MM.1S (cell line): ENCODE data around the gene RAB10.

Source experiments
- DNase-seq: peaks from one replicate; pipeline ENCODE4 v3.0.0-alpha.2; 2015
- H2AFZ ChIP-seq: fragments of 300-600 bp; sonication (generic); 2 replicates; pipeline ENCODE4 v1.6.0; 2016; ENCODE audit warnings: antibody characterized with exemption, low read length
- H3F3A ChIP-seq: fragments of 300-600 bp; sonication (generic); 2 replicates; pipeline ENCODE4 v1.6.1; 2016; ENCODE audit warnings: mild to moderate bottlenecking, antibody characterized with exemption, low read length, moderate library complexity, mixed read lengths; ENCODE audit not compliant: insufficient read depth
- H3K27ac ChIP-seq: fragments of 300-600 bp; sonication (generic); 2 replicates; pipeline ENCODE4 v1.5.1; 2016; ENCODE audit warnings: mild to moderate bottlenecking, low read length
- H3K27me3 ChIP-seq: fragments of 300-600 bp; sonication (generic); replicated peaks from 2 replicates; pipeline ENCODE4 v1.6.0; 2016; ENCODE audit warnings: low read length; ENCODE audit not compliant: insufficient read depth
- H3K36me3 ChIP-seq: fragments of 300-600 bp; sonication (generic); replicated peaks from 2 replicates; pipeline ENCODE4 v1.6.1; 2016; ENCODE audit warnings: mild to moderate bottlenecking, low read length, mixed read lengths; ENCODE audit not compliant: insufficient read depth
- H3K4me1 ChIP-seq: fragments of 300-600 bp; sonication (generic); 2 replicates; pipeline ENCODE4 v1.6.1; 2016; ENCODE audit warnings: low read length, mixed read lengths
- H3K4me2 ChIP-seq: fragments of 300-600 bp; sonication (generic); 2 replicates; pipeline ENCODE4 v1.6.0; 2016; ENCODE audit warnings: low read depth, low read length
- H3K4me3 ChIP-seq: fragments of 300-600 bp; sonication (generic); 2 replicates; pipeline ENCODE4 v1.5.1; 2016; ENCODE audit warnings: low read length, mixed read lengths
- H3K79me2 ChIP-seq: fragments of 300-600 bp; sonication (generic); 2 replicates; pipeline ENCODE4 v1.6.1; 2016; ENCODE audit warnings: mixed run types, low read length, mixed read lengths
- H3K9ac ChIP-seq: fragments of 300-600 bp; sonication (generic); 2 replicates; pipeline ENCODE4 v1.6.1; 2016; ENCODE audit warnings: low read length, mixed read lengths
- H3K9me2 ChIP-seq: fragments of 300-600 bp; sonication (generic); replicated peaks from 2 replicates; pipeline ENCODE4 v1.6.1; 2016; ENCODE audit warnings: mild to moderate bottlenecking, low read length, mixed read lengths; ENCODE audit not compliant: insufficient read depth
- H3K9me3 ChIP-seq: fragments of 300-600 bp; sonication (generic); replicated peaks from 2 replicates; pipeline ENCODE4 v1.6.1; 2016; ENCODE audit warnings: mild to moderate bottlenecking, low read length, mixed read lengths; ENCODE audit not compliant: insufficient read depth
- H4K20me1 ChIP-seq: fragments of 300-600 bp; sonication (generic); 2 replicates; pipeline ENCODE4 v1.6.1; 2016; ENCODE audit warnings: mild to moderate bottlenecking, low read length, moderate library complexity, mixed read lengths; ENCODE audit not compliant: insufficient read depth
- EZH2 ChIP-seq: fragments of 300-600 bp; sonication (generic); optimal IDR thresholded peaks from 2 replicates; pipeline ENCODE3; 2017; ENCODE audit warnings: low read depth, mild to moderate bottlenecking, antibody characterized with exemption, low read length, mixed read lengths
- EZH2phosphoT487 ChIP-seq: fragments of 300-600 bp; sonication (generic); IDR thresholded peaks from 2 replicates; pipeline ENCODE4 v1.6.1; 2018; ENCODE audit warnings: antibody characterized with exemption, low read length
- TF ChIP-seq, protein P1 (sequence below): fragments of 300-600 bp; sonication (generic); IDR thresholded peaks from 2 replicates; pipeline ENCODE4 v1.5.1; 2016; ENCODE audit warnings: antibody characterized with exemption, low read length, mixed read lengths

Gene RAB10

DNA sequence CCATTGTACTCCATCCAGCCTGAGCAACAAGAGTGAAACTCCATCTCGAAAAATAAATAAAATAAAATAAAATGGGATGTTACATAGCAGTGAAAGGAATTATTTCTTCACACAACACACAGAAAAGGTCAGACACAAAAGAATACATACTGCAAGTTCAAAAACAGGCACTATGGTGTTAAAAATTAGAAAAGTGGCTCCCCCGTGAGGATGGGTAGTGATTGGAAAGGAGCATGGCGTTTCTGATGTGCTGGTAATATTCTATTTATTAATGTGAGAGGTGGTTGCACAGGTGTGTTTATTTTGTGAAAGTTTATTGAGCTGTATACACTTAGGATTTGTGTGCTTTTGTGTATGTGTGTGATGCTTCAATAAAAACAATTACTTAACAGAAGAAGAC is 22.9 kb upstream of the RAB10 start:
- H3K4me2 ChIP-seq, result no peak overlapping the region
- H3K4me3 ChIP-seq, result no peak overlapping the region
- H3K36me3 ChIP-seq, result no peaks in the 10 kb centered on the region
- peaks cover 12% of the 10 kb centered on the region for H3K4me1 ChIP-seq
- no peaks in the 10 kb centered on the region for H3K9me2 ChIP-seq
- no peaks in the 10 kb centered on the region for H3K9me3 ChIP-seq
- H3K27me3 ChIP-seq, result no peaks in the 10 kb centered on the region
- H3K79me2 ChIP-seq, result no peaks in the 10 kb centered on the region
- H2AFZ ChIP-seq, result no peak overlapping the region
- no peak for DNase-seq
- TF ChIP-seq EZH2, result no peak
- TF ChIP-seq, protein P1, sequence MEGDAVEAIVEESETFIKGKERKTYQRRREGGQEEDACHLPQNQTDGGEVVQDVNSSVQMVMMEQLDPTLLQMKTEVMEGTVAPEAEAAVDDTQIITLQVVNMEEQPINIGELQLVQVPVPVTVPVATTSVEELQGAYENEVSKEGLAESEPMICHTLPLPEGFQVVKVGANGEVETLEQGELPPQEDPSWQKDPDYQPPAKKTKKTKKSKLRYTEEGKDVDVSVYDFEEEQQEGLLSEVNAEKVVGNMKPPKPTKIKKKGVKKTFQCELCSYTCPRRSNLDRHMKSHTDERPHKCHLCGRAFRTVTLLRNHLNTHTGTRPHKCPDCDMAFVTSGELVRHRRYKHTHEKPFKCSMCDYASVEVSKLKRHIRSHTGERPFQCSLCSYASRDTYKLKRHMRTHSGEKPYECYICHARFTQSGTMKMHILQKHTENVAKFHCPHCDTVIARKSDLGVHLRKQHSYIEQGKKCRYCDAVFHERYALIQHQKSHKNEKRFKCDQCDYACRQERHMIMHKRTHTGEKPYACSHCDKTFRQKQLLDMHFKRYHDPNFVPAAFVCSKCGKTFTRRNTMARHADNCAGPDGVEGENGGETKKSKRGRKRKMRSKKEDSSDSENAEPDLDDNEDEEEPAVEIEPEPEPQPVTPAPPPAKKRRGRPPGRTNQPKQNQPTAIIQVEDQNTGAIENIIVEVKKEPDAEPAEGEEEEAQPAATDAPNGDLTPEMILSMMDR, result no peak
- TF ChIP-seq EZH2phosphoT487, result no peak
- no peak overlapping the region for H3K9ac ChIP-seq
- no peak overlapping the region for H3K27ac ChIP-seq
- H4K20me1 ChIP-seq, result no peaks in the 10 kb centered on the region
- H3F3A ChIP-seq, result no peaks in the 10 kb centered on the region

DNA sequence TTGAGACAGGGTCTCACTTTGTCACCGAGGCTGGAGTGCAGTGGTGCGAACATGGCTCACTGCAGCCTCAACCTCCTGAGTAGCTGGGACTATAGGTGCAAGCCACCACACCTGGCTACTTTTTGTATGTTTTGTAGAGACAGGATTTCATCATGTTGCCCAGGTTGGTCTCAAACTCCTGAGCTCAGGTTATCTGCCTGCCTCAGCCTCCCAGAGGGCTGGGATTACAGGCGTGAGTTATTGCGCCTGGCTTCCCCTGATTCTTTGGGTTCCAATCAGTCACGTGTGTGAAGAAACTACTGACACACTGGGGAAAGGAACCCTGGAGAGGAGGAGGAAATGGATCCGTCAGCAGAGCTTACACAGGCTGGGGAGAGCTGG is 22.3 kb upstream of the RAB10 start:
- DNase-seq, result no peak
- H3K4me2 ChIP-seq, result no peak overlapping the region
- H3K27ac ChIP-seq, result no peak overlapping the region
- no peaks in the 10 kb centered on the region for H3F3A ChIP-seq
- H3K9me2 ChIP-seq, result no peaks in the 10 kb centered on the region
- no peaks in the 10 kb centered on the region for H4K20me1 ChIP-seq
- TF ChIP-seq EZH2phosphoT487, result no peak
- TF ChIP-seq, protein P1, result no peak
- no peak for TF ChIP-seq EZH2
- no peak overlapping the region for H3K9ac ChIP-seq
- no peaks in the 10 kb centered on the region for H3K9me3 ChIP-seq
- H2AFZ ChIP-seq, result no peak overlapping the region
- peaks cover 12% of the 10 kb centered on the region for H3K4me1 ChIP-seq
- no peaks in the 10 kb centered on the region for H3K27me3 ChIP-seq
- H3K36me3 ChIP-seq, result no peaks in the 10 kb centered on the region
- no peaks in the 10 kb centered on the region for H3K79me2 ChIP-seq
- no peak overlapping the region for H3K4me3 ChIP-seq

DNA sequence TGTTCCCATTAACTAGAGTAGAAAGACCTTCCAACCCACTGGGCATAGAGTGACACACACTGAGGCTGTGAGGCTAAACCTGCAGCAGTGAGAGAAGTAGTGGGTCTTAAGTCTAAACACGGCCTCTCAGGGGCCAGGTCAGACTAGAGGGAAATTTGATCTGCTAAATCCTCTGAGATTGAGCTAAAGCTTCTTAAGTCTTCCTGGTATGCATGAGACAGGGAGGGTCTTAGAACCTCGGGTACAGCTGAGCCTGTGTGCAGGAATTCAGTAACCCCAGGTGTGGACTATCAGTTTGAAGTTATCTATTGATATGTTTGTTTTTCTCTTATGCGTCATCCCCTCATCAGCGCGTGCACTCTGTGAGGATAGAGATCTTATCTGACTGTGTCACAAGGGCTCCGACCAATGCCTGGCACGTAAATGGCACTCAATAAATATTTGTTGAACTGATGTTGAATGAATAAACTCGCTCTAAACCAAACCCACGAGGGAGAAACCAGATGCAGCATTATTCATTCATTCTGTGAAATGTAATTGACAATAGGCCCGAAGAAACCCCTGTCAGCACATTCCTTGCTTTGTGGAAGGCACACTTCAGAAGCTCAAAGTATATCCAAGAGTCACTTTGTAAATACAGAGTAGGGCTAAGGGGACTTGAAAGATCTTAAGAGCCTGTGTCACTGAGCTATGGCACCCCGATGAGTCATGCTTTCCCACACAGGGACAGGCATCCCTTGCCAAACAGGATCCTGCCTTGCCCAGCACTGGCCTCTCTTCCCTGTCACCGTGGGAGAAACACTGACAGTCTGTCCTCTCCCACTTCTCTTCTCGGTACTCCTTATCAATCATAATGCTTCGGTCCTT is 21.7 kb upstream of the RAB10 start:
- Histone ChIP-seq H2AFZ (peak overlapping the region; percentile 17; the same call in 1 of the 2 replicates), H3K4me1 (peaks cover 13% of the 10 kb centered on the region), H3K9me3 (no peaks in the 10 kb centered on the region), H3K4me3 (no peak overlapping the region), H3K4me2 (no peak overlapping the region), H3K79me2 (no peaks in the 10 kb centered on the region), H3K27me3 (no peaks in the 10 kb centered on the region), H3K27ac (no peak overlapping the region), H3K9ac (no peak overlapping the region), H4K20me1 (no peaks in the 10 kb centered on the region), H3F3A (no peaks in the 10 kb centered on the region; the same call in 1 of the 2 replicates), H3K9me2 (no peaks in the 10 kb centered on the region), H3K36me3 (no peaks in the 10 kb centered on the region)
- no peak for DNase-seq
- TF ChIP-seq, protein P1, result no peak
- TF ChIP-seq EZH2, result no peak
- TF ChIP-seq EZH2phosphoT487, result no peak
